SK-N-SH treated with all-trans-retinoic acid at 6 μM for 48 hours (cell line): Measurements from ENCODE around the gene MDGA2.

Experiments used
- ATAC-seq: fragments of 200-7000 bp; cut with Tn5 transposase; 3 replicates; pipeline ENCODE4 v1.9.1; 2020; ENCODE audit warnings: mild to moderate bottlenecking, moderate library complexity
- ARNTL ChIP-seq: fragments of 450-650 bp; formaldehyde crosslinking; IDR thresholded peaks from 2 replicates; pipeline ENCODE4 v1.5.0; 2020; ENCODE audit warnings: low read depth, mild to moderate bottlenecking, moderate library complexity, borderline replicate concordance
- BACH2 ChIP-seq: fragments of 250-450 bp; sonication (Bioruptor Pico); IDR thresholded peaks from 2 replicates; pipeline ENCODE4 v1.9.0; 2021; ENCODE audit warnings: mild to moderate bottlenecking, borderline replicate concordance
- CSDC2 ChIP-seq: fragments of 250-450 bp; sonication (Bioruptor Pico); IDR thresholded peaks from 2 replicates; pipeline ENCODE4 v1.5.0; 2020; ENCODE audit warnings: mild to moderate bottlenecking, moderate library complexity
- ESRRG ChIP-seq: fragments of 250-450 bp; sonication (Bioruptor Pico); IDR thresholded peaks from 2 replicates; pipeline ENCODE4 v1.6.1; 2021; ENCODE audit warnings: mild to moderate bottlenecking
- GLIS3 ChIP-seq: fragments of 250-450 bp; sonication (Bioruptor Pico); IDR thresholded peaks from 2 replicates; pipeline ENCODE4 v1.5.0; 2020; ENCODE audit warnings: mild to moderate bottlenecking, moderate library complexity
- OSR1 ChIP-seq: fragments of 250-450 bp; sonication (Bioruptor Pico); IDR thresholded peaks from 2 replicates; pipeline ENCODE4 v1.8.0; 2022; ENCODE audit warnings: moderate library complexity, mild to moderate bottlenecking, inconsistent platforms
- PATZ1 ChIP-seq: fragments of 250-450 bp; sonication (Bioruptor Pico); IDR thresholded peaks from 2 replicates; pipeline ENCODE4 v1.8.0; 2020; ENCODE audit warnings: mild to moderate bottlenecking, moderate library complexity, borderline replicate concordance
- PPARA ChIP-seq: fragments of 250-450 bp; sonication (Bioruptor Pico); IDR thresholded peaks from 2 replicates; pipeline ENCODE4 v1.5.0; 2020; ENCODE audit warnings: mild to moderate bottlenecking, borderline replicate concordance
- RARB ChIP-seq: fragments of 250-450 bp; sonication (Bioruptor Pico); IDR thresholded peaks from 2 replicates; pipeline ENCODE4 v1.8.0; 2021; ENCODE audit warnings: mild to moderate bottlenecking, moderate library complexity
- SNAI2 ChIP-seq: fragments of 250-450 bp; sonication (Bioruptor Pico); IDR thresholded peaks from 2 replicates; pipeline ENCODE4 v1.5.0; 2020; ENCODE audit warnings: mild to moderate bottlenecking, moderate library complexity
- TCF4 ChIP-seq: fragments of 250-450 bp; sonication (Bioruptor Pico); IDR thresholded peaks from 2 replicates; pipeline ENCODE4 v1.8.0; 2021; ENCODE audit warnings: mild to moderate bottlenecking, moderate library complexity, borderline replicate concordance
- TOX ChIP-seq: fragments of 250-450 bp; sonication (Bioruptor Pico); IDR thresholded peaks from 2 replicates; pipeline ENCODE4 v1.8.0; 2021; ENCODE audit warnings: mild to moderate bottlenecking, moderate library complexity, borderline replicate concordance
- TSHZ2 ChIP-seq: fragments of 250-450 bp; sonication (Bioruptor Pico); IDR thresholded peaks from 2 replicates; pipeline ENCODE4 v1.5.0; 2020; ENCODE audit warnings: mild to moderate bottlenecking, moderate library complexity
- ZC3H10 ChIP-seq: fragments of 250-450 bp; sonication (Bioruptor Pico); IDR thresholded peaks from 2 replicates; pipeline ENCODE4 v1.5.1; 2021; ENCODE audit warnings: mild to moderate bottlenecking, moderate library complexity
- ZFP3 ChIP-seq: fragments of 250-450 bp; sonication (Bioruptor Pico); IDR thresholded peaks from 2 replicates; pipeline ENCODE4 v1.5.0; 2020; ENCODE audit warnings: mild to moderate bottlenecking, moderate library complexity
- ZFP30 ChIP-seq: fragments of 450-650 bp; formaldehyde crosslinking; IDR thresholded peaks from 2 replicates; pipeline ENCODE4 v1.5.0; 2022; ENCODE audit warnings: mild to moderate bottlenecking, moderate library complexity
- ZNF565 ChIP-seq: fragments of 450-650 bp; formaldehyde crosslinking; conservative IDR thresholded peaks from 2 replicates; pipeline ENCODE4 v1.5.0; 2020; ENCODE audit warnings: low read depth, mild to moderate bottlenecking, moderate library complexity
- ZNF8 ChIP-seq: fragments of 450-650 bp; formaldehyde crosslinking; IDR thresholded peaks from 2 replicates; pipeline ENCODE4 v1.5.0; 2020; ENCODE audit warnings: mild to moderate bottlenecking, moderate library complexity
- TF ChIP-seq, protein P1 (sequence below): fragments of 250-450 bp; sonication (Bioruptor Pico); IDR thresholded peaks from 2 replicates; pipeline ENCODE4 v1.5.1; 2020; ENCODE audit warnings: low read depth, mild to moderate bottlenecking, moderate library complexity
- TF ChIP-seq, protein P2 (sequence below): fragments of 250-450 bp; sonication (Bioruptor Pico); IDR thresholded peaks from 2 replicates; pipeline ENCODE4 v1.8.0; 2021; ENCODE audit warnings: low read depth, mild to moderate bottlenecking, moderate library complexity, borderline replicate concordance

MDGA2 gene

DNA sequence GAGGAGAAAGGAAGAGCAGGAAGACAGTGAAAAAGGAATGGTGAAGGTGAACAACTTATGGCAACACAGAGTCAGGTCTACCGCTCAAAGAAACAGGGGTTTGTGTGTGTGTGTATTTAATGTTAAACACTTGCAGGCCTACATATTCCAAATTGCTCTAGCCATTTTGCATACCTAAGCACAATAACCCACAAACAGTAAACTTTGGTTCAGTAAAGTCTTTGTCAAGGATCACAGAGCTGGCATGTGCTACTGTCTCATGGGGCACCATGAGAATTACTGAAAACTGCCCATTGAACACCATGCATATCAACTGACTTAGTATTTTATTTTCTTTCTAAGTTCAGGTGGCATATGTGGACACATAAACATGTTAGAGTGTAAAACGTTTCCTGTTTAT is 163.6 kb downstream of the MDGA2 start:
- no peak for ATAC-seq
- TF ChIP-seq CSDC2 (CRISPR knock-in tag) (no peak), ZC3H10 (CRISPR knock-in tag) (no peak), RARB (CRISPR knock-in tag) (no peak), ESRRG (CRISPR knock-in tag) (no peak), OSR1 (CRISPR knock-in tag) (no peak)
- TF ChIP-seq, all 23 proteins: peak for 0

GRCh38 chr14:47509957-47510356 is 165.4 kb downstream of the MDGA2 start:
- TF ChIP-seq OSR1 (CRISPR knock-in tag) (no peak), ZFP30 (CRISPR knock-in tag) (no peak), TOX (CRISPR knock-in tag) (no peak), ZFP3 (no peak), ARNTL (CRISPR knock-in tag) (no peak), TSHZ2 (CRISPR knock-in tag) (no peak), BACH2 (no peak), ZNF8 (CRISPR knock-in tag) (no peak), SNAI2 (no peak), GLIS3 (CRISPR knock-in tag) (no peak), ZC3H10 (CRISPR knock-in tag) (no peak), RARB (CRISPR knock-in tag) (no peak), CSDC2 (CRISPR knock-in tag) (no peak), PATZ1 (CRISPR knock-in tag) (no peak)
- TF ChIP-seq, all 23 proteins: peak for 0

DNA sequence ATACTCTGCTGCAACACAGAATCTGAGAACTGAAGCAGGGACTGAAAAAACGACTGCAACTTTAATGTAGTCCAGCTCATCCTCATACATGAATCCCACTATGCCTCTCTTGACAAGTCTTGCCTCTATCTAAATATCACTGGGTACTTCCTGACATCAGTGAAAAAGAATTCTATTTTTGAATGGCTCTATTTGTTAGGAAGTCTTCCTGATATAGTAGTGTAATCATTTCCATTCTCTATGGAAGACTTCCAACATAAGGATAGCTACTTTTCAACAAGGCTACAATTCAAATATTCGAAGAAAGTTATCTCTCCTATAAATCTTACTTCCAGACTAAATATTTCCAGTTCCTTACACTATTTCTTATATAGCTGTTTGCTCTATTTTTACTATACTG is 167.5 kb downstream of the MDGA2 start:
- ATAC-seq = no peak
- TF ChIP-seq TCF4 (CRISPR knock-in tag) = no peak
- TF ChIP-seq, protein P1, sequence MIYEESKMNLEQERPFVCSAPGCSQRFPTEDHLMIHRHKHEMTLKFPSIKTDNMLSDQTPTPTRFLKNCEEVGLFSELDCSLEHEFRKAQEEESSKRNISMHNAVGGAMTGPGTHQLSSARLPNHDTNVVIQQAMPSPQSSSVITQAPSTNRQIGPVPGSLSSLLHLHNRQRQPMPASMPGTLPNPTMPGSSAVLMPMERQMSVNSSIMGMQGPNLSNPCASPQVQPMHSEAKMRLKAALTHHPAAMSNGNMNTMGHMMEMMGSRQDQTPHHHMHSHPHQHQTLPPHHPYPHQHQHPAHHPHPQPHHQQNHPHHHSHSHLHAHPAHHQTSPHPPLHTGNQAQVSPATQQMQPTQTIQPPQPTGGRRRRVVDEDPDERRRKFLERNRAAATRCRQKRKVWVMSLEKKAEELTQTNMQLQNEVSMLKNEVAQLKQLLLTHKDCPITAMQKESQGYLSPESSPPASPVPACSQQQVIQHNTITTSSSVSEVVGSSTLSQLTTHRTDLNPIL (CRISPR knock-in tag) = no peak
- no peak for TF ChIP-seq RARB (CRISPR knock-in tag)
- TF ChIP-seq SNAI2 = no peak
- TF ChIP-seq ZNF8 (CRISPR knock-in tag) = no peak
- TF ChIP-seq TOX (CRISPR knock-in tag) = no peak
- TF ChIP-seq CSDC2 (CRISPR knock-in tag) = no peak
- TF ChIP-seq GLIS3 (CRISPR knock-in tag) = no peak
- no peak for TF ChIP-seq TSHZ2 (CRISPR knock-in tag)
- no peak for TF ChIP-seq ZFP3
- no peak for TF ChIP-seq PPARA
- no peak for TF ChIP-seq ZFP30 (CRISPR knock-in tag)
- TF ChIP-seq ZNF565 (CRISPR knock-in tag) = no peak
- TF ChIP-seq, protein P2, sequence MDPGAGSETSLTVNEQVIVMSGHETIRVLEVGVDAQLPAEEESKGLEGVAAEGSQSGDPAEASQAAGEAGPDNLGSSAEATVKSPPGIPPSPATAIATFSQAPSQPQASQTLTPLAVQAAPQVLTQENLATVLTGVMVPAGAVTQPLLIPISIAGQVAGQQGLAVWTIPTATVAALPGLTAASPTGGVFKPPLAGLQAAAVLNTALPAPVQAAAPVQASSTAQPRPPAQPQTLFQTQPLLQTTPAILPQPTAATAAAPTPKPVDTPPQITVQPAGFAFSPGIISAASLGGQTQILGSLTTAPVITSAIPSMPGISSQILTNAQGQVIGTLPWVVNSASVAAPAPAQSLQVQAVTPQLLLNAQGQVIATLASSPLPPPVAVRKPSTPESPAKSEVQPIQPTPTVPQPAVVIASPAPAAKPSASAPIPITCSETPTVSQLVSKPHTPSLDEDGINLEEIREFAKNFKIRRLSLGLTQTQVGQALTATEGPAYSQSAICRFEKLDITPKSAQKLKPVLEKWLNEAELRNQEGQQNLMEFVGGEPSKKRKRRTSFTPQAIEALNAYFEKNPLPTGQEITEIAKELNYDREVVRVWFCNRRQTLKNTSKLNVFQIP (CRISPR knock-in tag) = no peak
- TF ChIP-seq OSR1 (CRISPR knock-in tag) = no peak
- no peak for TF ChIP-seq ARNTL (CRISPR knock-in tag)

More at GRCh38 chr14:47509957-47510356, 165.4 kb downstream of the MDGA2 start:
- no peak for ATAC-seq
